WI38 (cell line): ENCODE measurements around the gene SDC3.
"Not testable (repeated sequence)": the region's sequence is repeated elsewhere in the genome, so short reads cannot be mapped to it uniquely, and the experiment has no call there.

Experiments used
- H3K4me3 ChIP-seq: 2 replicates; pipeline ENCODE4 v1.5.1; 2011; ENCODE audit warnings: low read depth, mild to moderate bottlenecking, control low read depth, low read length
- CTCF ChIP-seq: IDR thresholded peaks from 2 replicates; pipeline ENCODE4 v1.5.1; 2012; ENCODE audit warnings: low read depth, mild to moderate bottlenecking, control low read depth, low read length

Gene SDC3

GRCh38 chr1:30950053-30950452, 41.5 kb upstream of the SDC3 start:
- no peak overlapping the region for H3K4me3 ChIP-seq
- no peak for TF ChIP-seq CTCF

GRCh38 chr1:30949487-30949838, 40.9 kb upstream of the SDC3 start:
- H3K4me3 ChIP-seq, result not testable (repeated sequence)

GRCh38 chr1:30948813-30949486, 40.4 kb upstream of the SDC3 start:
- H3K4me3 ChIP-seq, result not testable (repeated sequence)

GRCh38 chr1:30948278-30948677, 39.7 kb upstream of the SDC3 start:
- TF ChIP-seq CTCF, result no peak
- H3K4me3 ChIP-seq, result no peak overlapping the region

GRCh38 chr1:30947212-30947611, 38.7 kb upstream of the SDC3 start:
- no peak overlapping the region for H3K4me3 ChIP-seq
- TF ChIP-seq CTCF, result no peak

- no peak for TF ChIP-seq CTCF
Measured at GRCh38 chr1:30942326-30942963, 33.9 kb upstream of the SDC3 start.

GRCh38 chr1:30940541-30940940, 32.0 kb upstream of the SDC3 start:
- no peak for TF ChIP-seq CTCF
- H3K4me3 ChIP-seq, result no peak overlapping the region

More at GRCh38 chr1:30942326-30942963, 33.9 kb upstream of the SDC3 start:
- H3K4me3 ChIP-seq, result no peak overlapping the region

- H3K4me3 ChIP-seq, result no peak overlapping the region
- no peak for TF ChIP-seq CTCF
Measured at GRCh38 chr1:30936541-30937171, 28.1 kb upstream of the SDC3 start.

- H3K4me3 ChIP-seq, result not testable (repeated sequence)
Measured at GRCh38 chr1:30935758-30936157, 27.2 kb upstream of the SDC3 start.
